Measurements from ENCODE around the gene EYS.

EYS gene

GRCh38 chr6:63677282-63677681 lies 2029.7 kb downstream of the EYS start:
- no peak for DNase-seq

- no peak for DNase-seq
Observed at GRCh38 chr6:63676412-63677114, 2030.5 kb downstream of the EYS start.

GRCh38 chr6:63675138-63675537 lies 2031.9 kb downstream of the EYS start:
- no peak for DNase-seq

- no peak for DNase-seq
Observed at GRCh38 chr6:63674635-63675034, 2032.4 kb downstream of the EYS start.

GRCh38 chr6:63673692-63674091 lies 2033.3 kb downstream of the EYS start:
- no peak for DNase-seq

- no peak for DNase-seq
Observed at GRCh38 chr6:63672582-63673129, 2034.4 kb downstream of the EYS start.

GRCh38 chr6:63671098-63671754 lies 2035.8 kb downstream of the EYS start:
- DNase-seq, result no peak
